GM06990 (cell line): ENCODE data around the gene PIGS.
"Not testable (repeated sequence)": the region's sequence is repeated elsewhere in the genome, so short reads cannot be mapped to it uniquely, and the experiment has no call there.

Experiments
- DNase-seq: peaks from one replicate; pipeline ENCODE4 v3.0.0-alpha.2; 2011; ENCODE audit not compliant: insufficient read length; ENCODE audit errors: extremely low read depth
- H3K27me3 ChIP-seq: replicated peaks from 2 replicates; pipeline ENCODE4 v1.6.0; 2011; ENCODE audit warnings: low read length; ENCODE audit not compliant: control insufficient read depth, insufficient read depth
- H3K36me3 ChIP-seq: 2 replicates; pipeline ENCODE4 v1.5.1; 2011; ENCODE audit warnings: low read length; ENCODE audit not compliant: control insufficient read depth, insufficient read depth
- H3K4me3 ChIP-seq: replicated peaks from 2 replicates; pipeline ENCODE4 v1.5.1; 2011; ENCODE audit warnings: low read depth, mild to moderate bottlenecking, control low read depth, low read length
- TF ChIP-seq, protein P1 (sequence below): IDR thresholded peaks from 2 replicates; pipeline ENCODE4 v1.5.1; 2011; ENCODE audit warnings: low read length, control low read depth, mild to moderate bottlenecking, inconsistent platforms; ENCODE audit not compliant: insufficient read depth, poor library complexity, severe bottlenecking

PIGS gene

DNA sequence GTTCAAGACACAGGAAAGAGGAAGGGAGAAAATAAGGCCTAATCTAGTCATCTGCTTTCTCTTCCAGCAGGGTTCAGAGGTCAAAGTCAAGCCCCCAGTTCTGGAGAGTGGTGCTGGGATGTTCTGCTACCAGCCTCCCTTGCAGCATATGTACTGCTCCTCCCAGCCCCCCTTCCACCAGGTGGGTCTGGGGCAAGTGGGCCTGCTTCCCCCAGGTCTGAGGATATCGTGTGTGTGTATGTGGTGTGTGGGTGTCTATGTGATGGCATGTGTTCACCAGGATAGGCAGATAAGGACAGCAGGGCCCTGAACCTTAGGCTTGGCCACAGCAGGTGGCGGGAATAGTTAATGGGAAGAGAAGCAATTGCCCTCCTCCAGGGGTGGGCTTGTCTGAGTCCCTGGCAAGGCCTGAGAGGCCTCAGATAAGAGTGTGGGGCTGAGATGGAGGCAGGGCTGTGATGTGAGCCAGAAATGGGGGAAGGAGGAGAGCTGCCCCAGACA is 44.1 kb downstream of the PIGS start:
- no peak for DNase-seq
- Histone ChIP-seq H3K4me3 (no peak overlapping the region), H3K27me3 (no peaks in the 10 kb centered on the region; the same call in 1 of the 2 replicates), H3K36me3 (no peaks in the 10 kb centered on the region)
- TF ChIP-seq, protein P1, sequence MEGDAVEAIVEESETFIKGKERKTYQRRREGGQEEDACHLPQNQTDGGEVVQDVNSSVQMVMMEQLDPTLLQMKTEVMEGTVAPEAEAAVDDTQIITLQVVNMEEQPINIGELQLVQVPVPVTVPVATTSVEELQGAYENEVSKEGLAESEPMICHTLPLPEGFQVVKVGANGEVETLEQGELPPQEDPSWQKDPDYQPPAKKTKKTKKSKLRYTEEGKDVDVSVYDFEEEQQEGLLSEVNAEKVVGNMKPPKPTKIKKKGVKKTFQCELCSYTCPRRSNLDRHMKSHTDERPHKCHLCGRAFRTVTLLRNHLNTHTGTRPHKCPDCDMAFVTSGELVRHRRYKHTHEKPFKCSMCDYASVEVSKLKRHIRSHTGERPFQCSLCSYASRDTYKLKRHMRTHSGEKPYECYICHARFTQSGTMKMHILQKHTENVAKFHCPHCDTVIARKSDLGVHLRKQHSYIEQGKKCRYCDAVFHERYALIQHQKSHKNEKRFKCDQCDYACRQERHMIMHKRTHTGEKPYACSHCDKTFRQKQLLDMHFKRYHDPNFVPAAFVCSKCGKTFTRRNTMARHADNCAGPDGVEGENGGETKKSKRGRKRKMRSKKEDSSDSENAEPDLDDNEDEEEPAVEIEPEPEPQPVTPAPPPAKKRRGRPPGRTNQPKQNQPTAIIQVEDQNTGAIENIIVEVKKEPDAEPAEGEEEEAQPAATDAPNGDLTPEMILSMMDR = no peak

DNA sequence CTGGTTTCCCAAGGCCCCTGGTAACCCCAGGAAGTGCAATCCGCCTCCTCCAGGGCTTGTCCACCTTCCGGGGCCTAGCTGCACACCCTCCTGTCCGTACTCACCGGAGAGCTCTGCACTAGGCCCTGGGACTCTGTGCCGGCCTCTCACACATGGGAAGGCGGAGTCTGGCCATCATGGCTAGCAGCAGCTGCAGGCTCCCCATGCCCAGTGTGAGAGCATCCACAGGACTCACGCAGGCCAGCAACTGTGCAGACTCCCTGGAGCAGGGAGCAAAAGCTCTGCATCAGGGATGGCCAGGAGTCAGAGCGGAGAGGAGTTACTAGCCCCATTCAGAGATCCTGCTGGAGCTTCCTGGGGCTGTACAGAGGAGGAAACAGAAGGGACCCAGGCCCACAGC is 44.9 kb downstream of the PIGS start:
- no peak for DNase-seq
- no peak overlapping the region for H3K4me3 ChIP-seq
- TF ChIP-seq, protein P1 = no peak
- H3K36me3 ChIP-seq = no peaks in the 10 kb centered on the region
- no peaks in the 10 kb centered on the region for H3K27me3 ChIP-seq

DNA sequence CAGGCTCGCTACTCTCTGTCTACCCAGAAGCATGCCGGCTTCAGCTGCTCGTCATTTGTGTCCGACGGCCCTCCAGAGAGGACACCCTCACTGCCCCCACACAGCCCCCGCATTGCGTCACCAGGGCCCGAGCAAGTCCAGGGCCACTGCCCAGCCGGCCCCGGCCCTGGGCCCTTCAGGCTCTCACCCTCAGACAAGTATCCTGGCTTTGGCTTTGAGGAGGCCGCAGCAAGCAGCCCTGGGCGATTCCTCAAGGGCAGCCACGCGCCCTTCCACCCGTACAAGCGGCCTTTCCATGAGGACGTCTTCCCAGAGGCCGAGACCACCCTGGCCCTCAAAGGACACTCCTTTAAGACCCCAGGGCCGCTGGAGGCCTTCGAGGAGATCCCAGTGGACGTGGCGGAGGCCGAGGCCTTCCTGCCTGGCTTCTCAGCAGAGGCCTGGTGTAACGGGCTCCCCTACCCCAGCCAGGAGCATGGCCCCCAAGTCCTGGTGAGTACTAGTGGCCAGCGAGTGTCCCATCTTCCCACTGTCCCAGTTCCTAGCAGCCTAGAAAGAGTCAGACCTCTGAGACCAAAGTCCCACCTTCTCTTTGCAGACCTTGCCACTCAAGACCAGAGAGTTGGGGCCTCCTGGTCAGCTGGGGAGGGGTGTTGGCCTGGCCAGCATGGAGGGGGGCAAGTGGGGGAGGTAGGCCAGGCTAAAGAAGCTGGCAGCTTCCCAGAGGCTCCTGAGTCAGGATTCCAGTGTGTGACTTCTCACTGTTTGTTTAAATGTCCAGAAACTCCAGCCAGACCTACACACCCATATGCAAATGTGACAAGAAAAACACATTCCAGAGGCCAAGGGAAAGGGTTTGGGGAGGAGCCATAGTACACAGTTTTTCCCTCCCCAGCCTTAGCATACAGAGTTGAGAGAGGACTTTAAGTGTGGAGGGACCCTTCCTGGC is 46.6 kb downstream of the PIGS start:
- DNase-seq = no peak
- Histone ChIP-seq H3K27me3 (no peaks in the 10 kb centered on the region), H3K36me3 (no peaks in the 10 kb centered on the region), H3K4me3 (no peak overlapping the region)
- TF ChIP-seq, protein P1 = no peak

DNA sequence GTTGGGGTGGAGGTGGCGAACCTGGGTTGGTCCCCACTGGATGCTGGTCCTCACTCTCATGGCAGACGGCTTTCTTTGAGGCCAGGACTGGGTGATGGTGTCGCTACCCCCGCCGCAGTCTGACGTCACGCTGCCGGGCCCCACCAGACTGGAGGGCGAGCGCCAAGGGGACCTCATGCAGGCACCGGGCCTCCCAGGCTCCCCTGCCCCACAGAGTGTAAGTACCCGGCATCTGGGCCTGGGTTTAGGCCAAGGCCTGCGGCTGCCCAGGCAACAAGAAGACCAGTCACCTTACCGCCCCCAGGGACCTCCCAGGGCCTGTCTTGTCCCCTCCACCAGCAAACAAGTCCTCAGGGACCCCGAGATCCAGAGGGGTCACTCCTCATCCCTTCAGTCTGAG is 47.4 kb downstream of the PIGS start:
- TF ChIP-seq, protein P1 = no peak
- no peak for DNase-seq
- Histone ChIP-seq H3K4me3 (no peak overlapping the region), H3K36me3 (no peaks in the 10 kb centered on the region), H3K27me3 (no peaks in the 10 kb centered on the region)

DNA sequence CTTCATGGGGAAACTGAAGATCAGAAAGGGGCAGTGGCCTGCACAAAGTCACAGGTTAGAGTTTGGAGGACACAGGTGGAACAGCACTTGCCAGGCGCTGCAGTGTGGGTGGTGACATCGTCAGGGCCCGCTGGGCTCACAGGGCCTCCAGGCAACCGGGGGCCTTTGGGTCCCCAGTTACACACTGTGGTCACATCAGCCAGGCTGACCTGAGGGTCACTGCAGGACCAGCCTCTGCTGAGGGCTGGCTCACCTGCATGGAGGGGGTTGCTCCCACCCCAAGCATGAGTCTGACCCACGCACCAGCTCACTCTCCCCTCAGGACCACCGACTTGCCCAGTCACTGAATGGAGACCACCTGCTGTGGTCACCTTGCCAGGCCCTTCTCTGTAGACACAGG is 48.1 kb downstream of the PIGS start:
- no peak for DNase-seq
- Histone ChIP-seq H3K36me3 (no peaks in the 10 kb centered on the region), H3K27me3 (no peaks in the 10 kb centered on the region), H3K4me3 (no peak overlapping the region)
- TF ChIP-seq, protein P1 = no peak

DNA sequence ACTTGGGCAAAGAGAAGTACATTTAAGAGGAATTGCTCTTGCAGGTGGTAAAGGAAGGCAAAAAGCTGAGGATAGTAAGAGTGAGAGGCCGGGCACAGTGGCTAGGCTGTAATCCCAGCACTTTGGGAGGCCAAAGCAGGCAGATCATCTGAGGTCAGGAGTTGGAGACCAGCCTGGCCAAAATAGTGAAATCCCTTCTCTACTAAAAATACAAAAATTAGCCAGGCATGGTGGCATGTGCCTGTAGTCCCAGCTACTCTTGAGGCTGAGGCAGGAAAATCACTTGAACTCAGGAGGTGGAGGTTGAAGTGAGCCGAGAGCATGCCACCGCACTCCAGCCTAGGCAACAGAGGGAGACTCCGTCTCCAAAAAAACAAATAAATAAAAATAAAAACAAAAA is 49.0 kb downstream of the PIGS start:
- H3K36me3 ChIP-seq, H3K4me3 ChIP-seq, H3K27me3 ChIP-seq, DNase-seq: not testable (repeated sequence)
